T-helper 1 cell (primary cell): ENCODE measurements around the gene FSD2.
"Not testable (repeated sequence)": the region's sequence is repeated elsewhere in the genome, so short reads cannot be mapped to it uniquely, and the experiment has no call there.

ENCODE experiments used
- DNase-seq, 5 donors: peaks; one replicate each; pipeline ENCODE4 v3.0.0-alpha.2; 2012 to 2020

FSD2 gene

GRCh38 chr15:82830427-82831173, 24.7 kb upstream of the FSD2 start:
- no peak for DNase-seq

GRCh38 chr15:82829234-82829633, 23.4 kb upstream of the FSD2 start:
- no peak for DNase-seq

- peak in 1 of 5 donors; percentile 25 for DNase-seq
These were observed 22.2 kb upstream of the FSD2 start for GRCh38 chr15:82828075-82828474.

- no peak for DNase-seq
These were observed 17.2 kb upstream of the FSD2 start for GRCh38 chr15:82823049-82823448.

- DNase-seq, result not testable (repeated sequence)
These were observed 16.0 kb upstream of the FSD2 start for GRCh38 chr15:82821851-82822250.

GRCh38 chr15:82821396-82821795, 15.5 kb upstream of the FSD2 start:
- not testable (repeated sequence) for DNase-seq

- no peak for DNase-seq
These were observed 14.3 kb upstream of the FSD2 start for GRCh38 chr15:82820128-82820527.

GRCh38 chr15:82812994-82813393, 7.1 kb upstream of the FSD2 start:
- DNase-seq, result no peak

GRCh38 chr15:82810890-82811426, 5.1 kb upstream of the FSD2 start:
- DNase-seq, result peak in 4 of 5 donors; percentile 35 to 68 (median 46)

GRCh38 chr15:82810061-82810889, 4.4 kb upstream of the FSD2 start:
- DNase-seq, result peak; percentile 8 to 47 (median 21)

- DNase-seq, result peak; percentile 92 to 95 (median 93)
These were observed 3.6 kb upstream of the FSD2 start, which contains the start of gene WHAMM for GRCh38 chr15:82809308-82810060. WHAMM (plus strand) TSS chr15:82809628; CDS start chr15:82809727, 99 bp downstream.

GRCh38 chr15:82808634-82809041, 2.8 kb upstream of the FSD2 start:
- no peak for DNase-seq

GRCh38 chr15:82807920-82808633, 2.2 kb upstream of the FSD2 start:
- no peak for DNase-seq

- DNase-seq, result no peak
These were observed 1.3 kb downstream of the FSD2 start for GRCh38 chr15:82804575-82804949.

- no peak for DNase-seq
These were observed 1.9 kb downstream of the FSD2 start for GRCh38 chr15:82803793-82804574.

GRCh38 chr15:82802497-82802896, 3.4 kb downstream of the FSD2 start:
- no peak for DNase-seq

GRCh38 chr15:82799183-82799841, 6.6 kb downstream of the FSD2 start:
- no peak for DNase-seq

- DNase-seq, result no peak
These were observed 7.2 kb downstream of the FSD2 start for GRCh38 chr15:82798531-82799166.

- no peak for DNase-seq
These were observed 7.8 kb downstream of the FSD2 start for GRCh38 chr15:82798104-82798503.

- no peak for DNase-seq
These were observed 12.1 kb downstream of the FSD2 start for GRCh38 chr15:82793737-82794136.
